Testis (tissue), 5 donors: ENCODE data around the gene ZNF25. TPM values are rescaled to one million over a fixed set of nuclear protein-coding genes. Genes with fewer than 3 reads are reported as not detected.
"Not testable (repeated sequence)": the region's sequence is repeated elsewhere in the genome, so short reads cannot be mapped to it uniquely, and the experiment has no call there.

Experiments used
- DNase-seq: peaks from one replicate; pipeline ENCODE4 v3.0.0-alpha.2; 2019
- H3K27ac ChIP-seq, 2 donors: fragments of 200-600 bp; sonication (generic); one replicate each; pipeline ENCODE4 v1.5.1; 2019
- H3K27me3 ChIP-seq: fragments of 200-600 bp; sonication (generic); one replicate; pipeline ENCODE4 v1.5.1; 2019
- H3K36me3 ChIP-seq: fragments of 200-600 bp; sonication (generic); one replicate; pipeline ENCODE4 v1.5.1; 2017; ENCODE audit warnings: low read depth; ENCODE audit errors: missing control alignments
- H3K4me1 ChIP-seq: fragments of 200-600 bp; sonication (generic); one replicate; pipeline ENCODE4 v1.5.1; 2019
- H3K4me3 ChIP-seq, 2 donors: fragments of 200-600 bp; sonication (generic); one replicate each; pipeline ENCODE4 v1.5.1; 2017 to 2019
- H3K9me3 ChIP-seq: fragments of 200-600 bp; sonication (generic); one replicate; pipeline ENCODE4 v1.5.1; 2017
- POLR2A ChIP-seq: fragments of 450-650 bp; IDR thresholded peaks from one replicate; pipeline ENCODE4 v1.6.1; 2017; ENCODE audit warnings: antibody characterized with exemption, mild to moderate bottlenecking, moderate library complexity
- WGBS, 2 donors: methylation state at CpG; one replicate each; pipeline ENCODE4 v1.1.5; 2018; 5-methylcytosine and 5-hydroxymethylcytosine counted together
- intact Hi-C: fragments of 100-400 bp; cut with DNase I; formaldehyde crosslinking; loops from one replicate; pipeline ENCODE4 v1.15.1; 2023; ENCODE audit warnings: low total_unique reads
- long read RNA-seq, 2 donors: transcript quantifications; one replicate each; lab custom pipeline, GENCODE V29; 2026
- polyA plus RNA-seq: library from polyadenylated mRNA; stranded (reverse); fragments of 350-450 nt; fragmentation: Illumina TruSeq; extraction: RNeasy Lipid Tissue Mini Kit (QIAGEN cat#74804); gene quantifications from one replicate; pipeline ENCODE4 v1.2.3, GENCODE V29; 2014; ENCODE audit warnings: low read depth, low replicate concordance; ENCODE audit not compliant: insufficient read depth
- total RNA-seq, 2 donors: library from RNA; depleted of rRNA; stranded (reverse); fragments of >200 nt; gene quantifications; one replicate each; pipeline ENCODE4 v1.2.3, GENCODE V29; 2016
- TF ChIP-seq, protein P1 (sequence below), 3 experiments: fragments of 450-650 bp in 2 of 3; fragments of 200-600 bp in 1 of 3; sonication (generic) in 1 of 3; IDR thresholded peaks; one replicate each; pipeline ENCODE4 v1.5.1; 2016 to 2019; ENCODE audit warnings: antibody characterized with exemption in 3 of 3, mild to moderate bottlenecking in 2 of 3, moderate library complexity in 1 of 3

ZNF25 gene
- total RNA-seq, result 10 to 100 TPM; 10.5 to 12.7 TPM
- 9.5 TPM for polyA plus RNA-seq
- long read RNA-seq, donor 1, full-length matches to known transcripts, result 2 of 2 reads
- long read RNA-seq, donor 1, partial matches to known transcripts, result 0 of 2 reads
- long read RNA-seq, donor 1, other reads (novel, unspliced or antisense), result 0 of 2 reads
- long read RNA-seq, donor 2, result 0 reads

DNA sequence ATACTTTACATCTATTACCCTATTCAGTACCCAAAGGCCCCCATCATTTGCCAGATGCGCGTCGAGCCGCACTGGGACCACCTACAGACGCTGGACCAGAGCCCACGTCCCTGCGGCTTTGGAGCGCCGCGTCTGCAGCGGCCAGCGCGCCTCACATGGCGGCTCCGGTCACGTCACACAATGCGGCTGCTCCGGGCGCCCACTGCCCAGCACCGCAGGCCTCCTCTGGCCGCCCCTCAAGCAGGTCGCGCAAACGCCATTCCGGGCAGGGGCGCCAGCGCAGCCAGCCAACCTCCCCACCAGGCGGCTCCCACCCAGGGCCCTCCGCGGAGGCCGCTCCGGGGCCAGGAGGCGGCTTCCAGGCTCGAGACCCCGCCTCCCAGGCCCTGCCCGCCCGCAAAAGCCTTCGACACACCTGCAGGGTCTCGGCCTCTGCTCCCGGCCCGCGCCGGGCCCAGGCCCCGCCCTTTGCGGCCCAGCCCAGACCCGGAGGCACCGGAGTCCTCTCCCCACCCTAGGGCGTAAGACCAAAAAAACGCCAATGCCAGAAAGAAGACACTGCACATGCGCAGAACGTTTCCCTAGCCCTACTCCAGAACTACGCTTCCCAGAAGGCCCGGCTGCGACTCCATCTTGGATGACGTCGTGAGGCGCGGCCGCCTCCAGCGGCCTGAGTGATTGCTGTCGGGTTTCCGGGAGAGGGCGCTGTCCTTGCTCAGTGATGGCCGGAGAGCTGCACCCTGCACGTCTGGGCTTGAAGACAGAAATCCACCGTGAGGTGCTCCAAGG lies at the start of gene ZNF25:
Gene ZNF25 (minus strand): TSS at position 557 of the 789 bp plus-strand sequence. CDS start 4,925 bp downstream, outside the sequence.
- intact Hi-C loops, result no loop called here
- WGBS, 2 donors, result 0% methylated on average over 29 to 58 of the region's 66 CpGs
- H3K27ac ChIP-seq, result peak within 1 kb of the TSS; percentile 89 to 99
- peaks cover 5% of the 10 kb centered on the region for H3K4me1 ChIP-seq
- peak; percentile 28 for TF ChIP-seq POLR2A
- TF ChIP-seq, protein P1, sequence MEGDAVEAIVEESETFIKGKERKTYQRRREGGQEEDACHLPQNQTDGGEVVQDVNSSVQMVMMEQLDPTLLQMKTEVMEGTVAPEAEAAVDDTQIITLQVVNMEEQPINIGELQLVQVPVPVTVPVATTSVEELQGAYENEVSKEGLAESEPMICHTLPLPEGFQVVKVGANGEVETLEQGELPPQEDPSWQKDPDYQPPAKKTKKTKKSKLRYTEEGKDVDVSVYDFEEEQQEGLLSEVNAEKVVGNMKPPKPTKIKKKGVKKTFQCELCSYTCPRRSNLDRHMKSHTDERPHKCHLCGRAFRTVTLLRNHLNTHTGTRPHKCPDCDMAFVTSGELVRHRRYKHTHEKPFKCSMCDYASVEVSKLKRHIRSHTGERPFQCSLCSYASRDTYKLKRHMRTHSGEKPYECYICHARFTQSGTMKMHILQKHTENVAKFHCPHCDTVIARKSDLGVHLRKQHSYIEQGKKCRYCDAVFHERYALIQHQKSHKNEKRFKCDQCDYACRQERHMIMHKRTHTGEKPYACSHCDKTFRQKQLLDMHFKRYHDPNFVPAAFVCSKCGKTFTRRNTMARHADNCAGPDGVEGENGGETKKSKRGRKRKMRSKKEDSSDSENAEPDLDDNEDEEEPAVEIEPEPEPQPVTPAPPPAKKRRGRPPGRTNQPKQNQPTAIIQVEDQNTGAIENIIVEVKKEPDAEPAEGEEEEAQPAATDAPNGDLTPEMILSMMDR (IDR thresholded peaks at IDR 0.05), result peak; percentile 89 to 96 (median 92)
- H3K4me3 ChIP-seq, result peak within 1 kb of the TSS; percentile 71 to 96
- DNase-seq, result peak; percentile 100
- H3K9me3 ChIP-seq, result no peaks in the 10 kb centered on the region
- no peaks in the 10 kb centered on the region for H3K27me3 ChIP-seq
- H3K36me3 ChIP-seq, result no peaks in the 10 kb centered on the region

DNA sequence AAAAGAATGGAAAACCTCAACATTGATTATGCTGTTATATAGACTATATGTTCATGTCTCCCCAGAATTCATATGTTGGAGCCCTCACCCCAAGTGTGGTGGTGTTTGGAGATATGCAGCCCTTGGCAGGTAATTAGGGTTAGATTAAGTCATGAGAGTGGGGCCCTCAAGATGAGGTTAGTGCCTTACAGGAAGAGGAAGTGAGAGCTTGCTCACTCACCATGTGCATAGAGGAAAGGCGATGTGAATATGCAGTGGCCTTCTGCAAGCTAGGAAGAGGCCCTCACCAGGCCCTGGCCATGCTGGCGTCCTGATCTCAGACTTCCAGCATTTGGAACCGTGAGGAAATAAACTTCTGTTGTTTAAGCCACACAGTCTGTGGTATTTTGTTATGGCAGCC lies 48.8 kb upstream of the ZNF25 start:
- DNase-seq, result no peak
- Histone ChIP-seq H3K36me3 (no peaks in the 10 kb centered on the region), H3K9me3 (no peaks in the 10 kb centered on the region), H3K4me3 (no peak overlapping the region), H3K27me3 (no peaks in the 10 kb centered on the region), H3K4me1 (no peaks in the 10 kb centered on the region), H3K27ac (no peak overlapping the region)
- WGBS, 2 donors, result 93 to 95% methylated on average over 3 of the region's 3 CpGs
- TF ChIP-seq POLR2A, result no peak
- TF ChIP-seq, protein P1 (IDR thresholded peaks at IDR 0.05), result no peak
- intact Hi-C loops, result no loop called here

DNA sequence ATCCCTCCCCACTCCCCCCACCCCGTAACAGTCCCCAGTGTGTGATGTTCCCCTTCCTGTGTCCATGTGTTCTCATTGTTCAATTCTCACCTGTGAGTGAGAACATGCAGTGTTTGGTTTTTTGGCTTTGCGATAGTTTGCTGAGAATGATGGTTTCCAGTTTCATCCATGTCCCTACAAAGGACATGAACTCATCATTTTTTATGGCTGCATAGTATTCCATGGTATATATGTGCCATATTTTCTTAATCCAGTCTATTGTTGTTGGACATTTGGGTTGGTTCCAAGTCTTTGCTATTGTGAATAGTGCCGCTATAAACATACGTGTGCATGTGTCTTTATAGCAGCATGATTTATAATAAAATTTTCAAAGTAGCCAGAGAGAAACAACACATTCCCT lies 42.7 kb upstream of the ZNF25 start:
- H3K27me3 ChIP-seq, DNase-seq, intact Hi-C loops, H3K27ac ChIP-seq, H3K4me3 ChIP-seq, H3K9me3 ChIP-seq, H3K4me1 ChIP-seq, H3K36me3 ChIP-seq: not testable (repeated sequence)
- WGBS, 2 donors, result 49 to 58% methylated on average over 4 of the region's 4 CpGs

DNA sequence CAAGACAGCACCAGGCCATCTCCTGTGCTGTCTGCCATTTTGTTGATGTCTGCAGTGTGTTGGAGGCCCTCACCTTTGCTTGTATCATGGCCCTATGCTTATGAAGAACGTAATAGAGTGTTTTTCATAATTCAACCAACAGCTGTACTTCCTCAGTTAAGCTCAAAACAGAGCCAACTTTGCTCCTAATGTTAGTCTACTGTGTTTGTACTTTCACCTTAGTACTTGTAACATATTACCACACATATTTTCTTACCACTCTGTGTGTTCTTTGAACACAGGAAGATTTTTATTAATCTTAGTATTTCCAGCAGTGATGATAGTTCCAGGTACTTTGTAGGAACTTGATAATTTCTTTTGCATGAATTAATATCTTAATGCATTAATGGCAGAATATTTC lies 39.9 kb upstream of the ZNF25 start:
- no peaks in the 10 kb centered on the region for H3K36me3 ChIP-seq
- no peak for TF ChIP-seq POLR2A
- TF ChIP-seq, protein P1 (IDR thresholded peaks at IDR 0.05), result no peak
- no peaks in the 10 kb centered on the region for H3K4me1 ChIP-seq
- no peak for DNase-seq
- no peak overlapping the region for H3K4me3 ChIP-seq
- H3K9me3 ChIP-seq, result no peaks in the 10 kb centered on the region
- intact Hi-C loops, result no loop called here
- no peak overlapping the region for H3K27ac ChIP-seq
- no peaks in the 10 kb centered on the region for H3K27me3 ChIP-seq
- WGBS, 2 donors, result 86 to 92% methylated on average over 1 of the region's 1 CpG

DNA sequence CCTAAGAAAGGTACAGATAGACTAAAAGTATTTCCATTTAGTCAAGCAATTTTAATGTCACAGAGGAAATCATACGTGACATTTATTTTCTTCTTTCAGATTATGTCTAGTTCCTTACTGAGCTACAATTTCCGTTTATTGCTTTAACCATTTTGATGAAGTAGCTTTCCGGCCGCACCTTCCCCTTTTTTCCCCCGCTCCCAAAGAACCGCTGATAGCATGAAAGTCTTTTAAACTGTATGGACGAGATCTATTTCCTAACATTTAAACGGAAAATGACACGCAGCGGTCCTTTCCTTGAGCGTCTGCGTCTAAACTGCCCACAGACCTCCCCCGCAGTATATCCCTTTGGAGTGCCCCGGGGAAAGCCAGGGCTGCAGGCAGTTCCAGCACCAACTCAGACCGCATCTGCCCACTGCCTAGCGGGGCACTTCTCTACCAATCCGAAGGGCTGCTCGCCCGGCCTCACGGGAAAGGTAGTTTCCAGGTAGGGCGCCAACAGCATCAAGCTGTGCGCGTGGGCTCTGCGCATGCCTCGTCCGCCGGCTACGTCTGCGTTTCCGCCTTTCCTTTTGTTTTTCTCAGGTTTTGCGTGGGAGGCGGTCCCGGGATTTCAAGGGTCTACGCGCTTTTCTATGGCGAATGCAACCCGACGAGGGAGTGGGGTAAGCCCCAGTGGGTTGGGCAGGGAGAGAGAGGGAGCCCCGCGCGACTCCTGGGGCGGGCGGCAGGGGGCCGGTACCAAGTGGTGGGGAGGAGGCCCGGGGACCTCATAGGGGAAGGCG lies 33.9 kb upstream of the ZNF25 start, which contains the start of gene ZNF33A:
Gene ZNF33A (plus strand): TSS at position 557 of the 785 bp plus-strand sequence. CDS start 1,667 bp downstream, outside the sequence.
- WGBS, 2 donors, result 1% methylated on average over 22 to 46 of the region's 46 CpGs
- peak; percentile 95 for DNase-seq
- H3K27ac ChIP-seq, result peak within 1 kb of the TSS; percentile 98 to 99
- TF ChIP-seq POLR2A, result no peak
- TF ChIP-seq, protein P1 (IDR thresholded peaks at IDR 0.05), result no peak
- no peaks in the 10 kb centered on the region for H3K27me3 ChIP-seq
- no peaks in the 10 kb centered on the region for H3K36me3 ChIP-seq
- no peaks in the 10 kb centered on the region for H3K9me3 ChIP-seq
- peak within 1 kb of the TSS; percentile 81 to 96 for H3K4me3 ChIP-seq
- intact Hi-C loops, result no loop called here
- no peaks in the 10 kb centered on the region for H3K4me1 ChIP-seq
